Ishikawa (cell line): Measurements from ENCODE around the gene CNTNAP2.

Experiments
- CEBPB ChIP-seq: IDR thresholded peaks from 2 replicates; pipeline ENCODE4 v1.6.1; 2012
- CREB1 ChIP-seq: IDR thresholded peaks from 2 replicates; pipeline ENCODE4 v1.6.1; 2012; ENCODE audit warnings: low read depth
- EGR1 ChIP-seq: IDR thresholded peaks from 2 replicates; pipeline ENCODE4 v1.6.1; 2012
- EP300 ChIP-seq: IDR thresholded peaks from 2 replicates; pipeline ENCODE4 v1.6.1; 2012; ENCODE audit warnings: borderline replicate concordance
- FOXM1 ChIP-seq: IDR thresholded peaks from 2 replicates; pipeline ENCODE4 v1.6.1; 2012; ENCODE audit warnings: low read depth, borderline replicate concordance
- NFIC ChIP-seq: IDR thresholded peaks from 2 replicates; pipeline ENCODE4 v1.6.1; 2012
- RAD21 ChIP-seq: IDR thresholded peaks from 2 replicates; pipeline ENCODE4 v1.6.1; 2012; ENCODE audit warnings: low read depth
- TAF1 ChIP-seq: IDR thresholded peaks from 2 replicates; pipeline ENCODE4 v1.6.1; 2012; ENCODE audit warnings: low read depth, mild to moderate bottlenecking
- TCF12 ChIP-seq: IDR thresholded peaks from 2 replicates; pipeline ENCODE4 v1.6.1; 2012; ENCODE audit warnings: low read depth
- TEAD4 ChIP-seq: IDR thresholded peaks from 2 replicates; pipeline ENCODE4 v1.6.1; 2012
- USF1 ChIP-seq: IDR thresholded peaks from 2 replicates; pipeline ENCODE4 v1.6.1; 2012
- YY1 ChIP-seq: IDR thresholded peaks from 2 replicates; pipeline ENCODE4 v1.6.1; 2012; ENCODE audit warnings: low read depth
- ZBTB7A ChIP-seq: IDR thresholded peaks from 2 replicates; pipeline ENCODE4 v1.6.1; 2012; ENCODE audit warnings: low read depth
- TF ChIP-seq, protein P1 (sequence below): IDR thresholded peaks from 2 replicates; pipeline ENCODE4 v1.6.1; 2012; ENCODE audit warnings: low read depth, mild to moderate bottlenecking
- TF ChIP-seq, protein P2 (sequence below): IDR thresholded peaks from 2 replicates; pipeline ENCODE4 v1.6.1; 2012

The CNTNAP2 gene

DNA sequence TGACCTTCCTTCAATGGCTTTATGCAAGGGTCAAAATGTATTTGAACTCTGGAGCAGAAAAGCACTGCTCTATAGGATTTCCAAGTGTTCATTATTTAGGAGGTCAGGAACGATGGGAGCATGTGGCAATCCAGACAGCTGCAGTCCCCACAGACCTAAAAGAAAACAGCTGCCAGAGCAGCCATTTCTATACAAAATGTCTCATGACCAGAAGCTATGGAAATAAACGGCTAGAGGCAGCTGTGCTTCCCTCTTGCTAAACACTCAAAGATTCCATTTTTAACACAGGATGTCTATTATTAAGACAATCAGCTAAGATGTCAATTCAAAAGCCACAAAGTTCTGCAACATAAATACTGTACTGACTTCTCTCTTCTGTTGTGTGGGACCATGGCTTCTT is 1594.8 kb downstream of the CNTNAP2 start:
- TF ChIP-seq USF1 = no peak

- TF ChIP-seq YY1 (no peak), CREB1 (no peak), FOXM1 (no peak), USF1 (no peak), NFIC (no peak), EP300 (no peak), TEAD4 (no peak)
Measured at GRCh38 chr7:147721962-147722830, 1605.6 kb downstream of the CNTNAP2 start.

DNA sequence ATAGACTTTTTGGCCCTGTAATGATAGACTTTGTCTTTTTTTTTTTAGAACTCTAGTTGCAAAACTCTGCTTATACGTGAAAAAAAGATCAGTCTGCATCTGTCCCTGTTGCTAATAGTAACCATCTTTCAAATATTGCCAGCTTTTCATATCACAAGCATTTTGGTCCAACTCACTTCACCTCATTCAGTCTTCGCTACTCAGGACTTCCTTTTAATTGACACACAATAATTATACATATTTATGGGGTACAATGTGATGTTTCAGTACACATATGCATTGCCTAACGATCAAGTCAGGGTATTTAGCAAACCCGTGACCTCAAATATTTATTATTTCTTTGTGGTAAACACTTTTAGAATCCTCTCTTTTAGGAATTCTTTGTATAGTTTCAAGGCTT is 1606.9 kb downstream of the CNTNAP2 start:
- TF ChIP-seq TCF12 = no peak
- no peak for TF ChIP-seq YY1
- TF ChIP-seq FOXM1 = no peak
- TF ChIP-seq EGR1 = no peak
- TF ChIP-seq USF1 = no peak
- no peak for TF ChIP-seq EP300
- TF ChIP-seq, protein P1, sequence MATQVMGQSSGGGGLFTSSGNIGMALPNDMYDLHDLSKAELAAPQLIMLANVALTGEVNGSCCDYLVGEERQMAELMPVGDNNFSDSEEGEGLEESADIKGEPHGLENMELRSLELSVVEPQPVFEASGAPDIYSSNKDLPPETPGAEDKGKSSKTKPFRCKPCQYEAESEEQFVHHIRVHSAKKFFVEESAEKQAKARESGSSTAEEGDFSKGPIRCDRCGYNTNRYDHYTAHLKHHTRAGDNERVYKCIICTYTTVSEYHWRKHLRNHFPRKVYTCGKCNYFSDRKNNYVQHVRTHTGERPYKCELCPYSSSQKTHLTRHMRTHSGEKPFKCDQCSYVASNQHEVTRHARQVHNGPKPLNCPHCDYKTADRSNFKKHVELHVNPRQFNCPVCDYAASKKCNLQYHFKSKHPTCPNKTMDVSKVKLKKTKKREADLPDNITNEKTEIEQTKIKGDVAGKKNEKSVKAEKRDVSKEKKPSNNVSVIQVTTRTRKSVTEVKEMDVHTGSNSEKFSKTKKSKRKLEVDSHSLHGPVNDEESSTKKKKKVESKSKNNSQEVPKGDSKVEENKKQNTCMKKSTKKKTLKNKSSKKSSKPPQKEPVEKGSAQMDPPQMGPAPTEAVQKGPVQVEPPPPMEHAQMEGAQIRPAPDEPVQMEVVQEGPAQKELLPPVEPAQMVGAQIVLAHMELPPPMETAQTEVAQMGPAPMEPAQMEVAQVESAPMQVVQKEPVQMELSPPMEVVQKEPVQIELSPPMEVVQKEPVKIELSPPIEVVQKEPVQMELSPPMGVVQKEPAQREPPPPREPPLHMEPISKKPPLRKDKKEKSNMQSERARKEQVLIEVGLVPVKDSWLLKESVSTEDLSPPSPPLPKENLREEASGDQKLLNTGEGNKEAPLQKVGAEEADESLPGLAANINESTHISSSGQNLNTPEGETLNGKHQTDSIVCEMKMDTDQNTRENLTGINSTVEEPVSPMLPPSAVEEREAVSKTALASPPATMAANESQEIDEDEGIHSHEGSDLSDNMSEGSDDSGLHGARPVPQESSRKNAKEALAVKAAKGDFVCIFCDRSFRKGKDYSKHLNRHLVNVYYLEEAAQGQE = no peak
- no peak for TF ChIP-seq NFIC
- no peak for TF ChIP-seq CEBPB
- TF ChIP-seq TEAD4 = no peak
- no peak for TF ChIP-seq ZBTB7A
- TF ChIP-seq RAD21 = no peak
- no peak for TF ChIP-seq TAF1
- TF ChIP-seq CREB1 = no peak

GRCh38 chr7:147731311-147731710 is 1614.7 kb downstream of the CNTNAP2 start:
- no peak for TF ChIP-seq NFIC
- TF ChIP-seq TCF12 = no peak
- no peak for TF ChIP-seq EP300
- no peak for TF ChIP-seq USF1
- TF ChIP-seq RAD21 = no peak

GRCh38 chr7:147742301-147742700 is 1625.7 kb downstream of the CNTNAP2 start:
- TF ChIP-seq NFIC = no peak
- TF ChIP-seq, protein P2, sequence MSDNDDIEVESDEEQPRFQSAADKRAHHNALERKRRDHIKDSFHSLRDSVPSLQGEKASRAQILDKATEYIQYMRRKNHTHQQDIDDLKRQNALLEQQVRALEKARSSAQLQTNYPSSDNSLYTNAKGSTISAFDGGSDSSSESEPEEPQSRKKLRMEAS = no peak
- TF ChIP-seq TEAD4 = no peak
- TF ChIP-seq, protein P1 = no peak
- TF ChIP-seq EP300 = no peak
- no peak for TF ChIP-seq RAD21

DNA sequence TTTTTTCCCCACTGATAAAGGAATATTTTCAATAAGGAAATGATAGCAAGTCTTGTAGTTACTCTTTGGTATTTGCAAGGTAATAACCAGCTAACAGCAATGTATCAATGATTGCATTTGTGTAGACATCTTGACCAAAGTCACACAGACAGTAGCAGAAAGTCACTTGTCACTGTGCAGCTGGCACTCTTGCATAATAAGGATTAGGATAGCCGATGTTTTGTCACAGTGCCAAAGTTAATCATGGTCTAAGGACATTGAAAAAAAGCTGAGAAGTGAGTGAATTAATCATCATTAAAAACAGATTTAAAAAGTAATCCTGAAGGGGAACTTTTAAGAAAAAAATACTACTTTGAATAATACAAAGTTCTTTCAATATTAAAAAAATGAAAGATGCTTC is 1639.7 kb downstream of the CNTNAP2 start:
- TF ChIP-seq, protein P1 = no peak
- TF ChIP-seq TAF1 = no peak
- no peak for TF ChIP-seq TCF12
- TF ChIP-seq EGR1 = no peak
- TF ChIP-seq CEBPB = no peak
- TF ChIP-seq ZBTB7A = no peak
- no peak for TF ChIP-seq TEAD4
- no peak for TF ChIP-seq NFIC
- TF ChIP-seq, protein P2 = no peak
- no peak for TF ChIP-seq RAD21
- no peak for TF ChIP-seq CREB1
- no peak for TF ChIP-seq EP300
- no peak for TF ChIP-seq USF1
- TF ChIP-seq YY1 = no peak
- TF ChIP-seq FOXM1 = no peak
